ENCODE measurements around the gene SMAD9. TPM values are rescaled to one million over a fixed set of nuclear protein-coding genes. Genes with fewer than 3 reads are reported as not detected.

Gene SMAD9
- total and polyA plus RNA-seq, 9 of the 15 experiments (the other 6 are each of a cell fraction or from before 2014, with no cell fraction given): 0.02 to 0.08 (median 0.03) TPM; not detected in 4

DNA sequence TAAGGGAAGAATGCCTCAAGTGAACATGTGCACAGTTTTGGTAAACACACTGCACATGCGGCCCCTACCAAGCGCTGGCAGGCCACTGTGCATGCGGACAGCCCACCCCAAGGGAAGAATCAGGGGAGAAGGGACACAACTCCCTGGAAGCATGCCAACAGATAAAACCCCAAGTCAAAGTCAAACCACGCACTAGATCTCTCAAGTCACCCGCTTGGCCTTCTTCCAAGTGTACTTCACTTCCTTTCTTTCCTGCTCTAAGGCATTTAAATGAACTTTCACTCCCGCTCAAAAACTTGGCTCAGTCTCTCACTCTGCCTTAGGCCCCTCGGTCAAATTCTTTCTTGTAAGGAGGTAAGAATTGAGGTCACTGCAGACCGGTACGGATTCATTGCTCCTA is 105.6 kb downstream of the SMAD9 start (continued):
- TF ChIP-seq, protein P1, sequence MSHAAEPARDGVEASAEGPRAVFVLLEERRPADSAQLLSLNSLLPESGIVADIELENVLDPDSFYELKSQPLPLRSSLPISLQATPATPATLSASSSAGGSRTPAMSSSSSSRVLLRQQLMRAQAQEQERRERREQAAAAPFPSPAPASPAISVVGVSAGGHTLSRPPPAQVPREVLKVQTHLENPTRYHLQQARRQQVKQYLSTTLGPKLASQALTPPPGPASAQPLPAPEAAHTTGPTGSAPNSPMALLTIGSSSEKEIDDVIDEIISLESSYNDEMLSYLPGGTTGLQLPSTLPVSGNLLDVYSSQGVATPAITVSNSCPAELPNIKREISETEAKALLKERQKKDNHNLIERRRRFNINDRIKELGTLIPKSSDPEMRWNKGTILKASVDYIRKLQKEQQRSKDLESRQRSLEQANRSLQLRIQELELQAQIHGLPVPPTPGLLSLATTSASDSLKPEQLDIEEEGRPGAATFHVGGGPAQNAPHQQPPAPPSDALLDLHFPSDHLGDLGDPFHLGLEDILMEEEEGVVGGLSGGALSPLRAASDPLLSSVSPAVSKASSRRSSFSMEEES (CRISPR knock-in tag; IDR thresholded peaks at IDR 0.05): no peak
- TF ChIP-seq, protein P2, sequence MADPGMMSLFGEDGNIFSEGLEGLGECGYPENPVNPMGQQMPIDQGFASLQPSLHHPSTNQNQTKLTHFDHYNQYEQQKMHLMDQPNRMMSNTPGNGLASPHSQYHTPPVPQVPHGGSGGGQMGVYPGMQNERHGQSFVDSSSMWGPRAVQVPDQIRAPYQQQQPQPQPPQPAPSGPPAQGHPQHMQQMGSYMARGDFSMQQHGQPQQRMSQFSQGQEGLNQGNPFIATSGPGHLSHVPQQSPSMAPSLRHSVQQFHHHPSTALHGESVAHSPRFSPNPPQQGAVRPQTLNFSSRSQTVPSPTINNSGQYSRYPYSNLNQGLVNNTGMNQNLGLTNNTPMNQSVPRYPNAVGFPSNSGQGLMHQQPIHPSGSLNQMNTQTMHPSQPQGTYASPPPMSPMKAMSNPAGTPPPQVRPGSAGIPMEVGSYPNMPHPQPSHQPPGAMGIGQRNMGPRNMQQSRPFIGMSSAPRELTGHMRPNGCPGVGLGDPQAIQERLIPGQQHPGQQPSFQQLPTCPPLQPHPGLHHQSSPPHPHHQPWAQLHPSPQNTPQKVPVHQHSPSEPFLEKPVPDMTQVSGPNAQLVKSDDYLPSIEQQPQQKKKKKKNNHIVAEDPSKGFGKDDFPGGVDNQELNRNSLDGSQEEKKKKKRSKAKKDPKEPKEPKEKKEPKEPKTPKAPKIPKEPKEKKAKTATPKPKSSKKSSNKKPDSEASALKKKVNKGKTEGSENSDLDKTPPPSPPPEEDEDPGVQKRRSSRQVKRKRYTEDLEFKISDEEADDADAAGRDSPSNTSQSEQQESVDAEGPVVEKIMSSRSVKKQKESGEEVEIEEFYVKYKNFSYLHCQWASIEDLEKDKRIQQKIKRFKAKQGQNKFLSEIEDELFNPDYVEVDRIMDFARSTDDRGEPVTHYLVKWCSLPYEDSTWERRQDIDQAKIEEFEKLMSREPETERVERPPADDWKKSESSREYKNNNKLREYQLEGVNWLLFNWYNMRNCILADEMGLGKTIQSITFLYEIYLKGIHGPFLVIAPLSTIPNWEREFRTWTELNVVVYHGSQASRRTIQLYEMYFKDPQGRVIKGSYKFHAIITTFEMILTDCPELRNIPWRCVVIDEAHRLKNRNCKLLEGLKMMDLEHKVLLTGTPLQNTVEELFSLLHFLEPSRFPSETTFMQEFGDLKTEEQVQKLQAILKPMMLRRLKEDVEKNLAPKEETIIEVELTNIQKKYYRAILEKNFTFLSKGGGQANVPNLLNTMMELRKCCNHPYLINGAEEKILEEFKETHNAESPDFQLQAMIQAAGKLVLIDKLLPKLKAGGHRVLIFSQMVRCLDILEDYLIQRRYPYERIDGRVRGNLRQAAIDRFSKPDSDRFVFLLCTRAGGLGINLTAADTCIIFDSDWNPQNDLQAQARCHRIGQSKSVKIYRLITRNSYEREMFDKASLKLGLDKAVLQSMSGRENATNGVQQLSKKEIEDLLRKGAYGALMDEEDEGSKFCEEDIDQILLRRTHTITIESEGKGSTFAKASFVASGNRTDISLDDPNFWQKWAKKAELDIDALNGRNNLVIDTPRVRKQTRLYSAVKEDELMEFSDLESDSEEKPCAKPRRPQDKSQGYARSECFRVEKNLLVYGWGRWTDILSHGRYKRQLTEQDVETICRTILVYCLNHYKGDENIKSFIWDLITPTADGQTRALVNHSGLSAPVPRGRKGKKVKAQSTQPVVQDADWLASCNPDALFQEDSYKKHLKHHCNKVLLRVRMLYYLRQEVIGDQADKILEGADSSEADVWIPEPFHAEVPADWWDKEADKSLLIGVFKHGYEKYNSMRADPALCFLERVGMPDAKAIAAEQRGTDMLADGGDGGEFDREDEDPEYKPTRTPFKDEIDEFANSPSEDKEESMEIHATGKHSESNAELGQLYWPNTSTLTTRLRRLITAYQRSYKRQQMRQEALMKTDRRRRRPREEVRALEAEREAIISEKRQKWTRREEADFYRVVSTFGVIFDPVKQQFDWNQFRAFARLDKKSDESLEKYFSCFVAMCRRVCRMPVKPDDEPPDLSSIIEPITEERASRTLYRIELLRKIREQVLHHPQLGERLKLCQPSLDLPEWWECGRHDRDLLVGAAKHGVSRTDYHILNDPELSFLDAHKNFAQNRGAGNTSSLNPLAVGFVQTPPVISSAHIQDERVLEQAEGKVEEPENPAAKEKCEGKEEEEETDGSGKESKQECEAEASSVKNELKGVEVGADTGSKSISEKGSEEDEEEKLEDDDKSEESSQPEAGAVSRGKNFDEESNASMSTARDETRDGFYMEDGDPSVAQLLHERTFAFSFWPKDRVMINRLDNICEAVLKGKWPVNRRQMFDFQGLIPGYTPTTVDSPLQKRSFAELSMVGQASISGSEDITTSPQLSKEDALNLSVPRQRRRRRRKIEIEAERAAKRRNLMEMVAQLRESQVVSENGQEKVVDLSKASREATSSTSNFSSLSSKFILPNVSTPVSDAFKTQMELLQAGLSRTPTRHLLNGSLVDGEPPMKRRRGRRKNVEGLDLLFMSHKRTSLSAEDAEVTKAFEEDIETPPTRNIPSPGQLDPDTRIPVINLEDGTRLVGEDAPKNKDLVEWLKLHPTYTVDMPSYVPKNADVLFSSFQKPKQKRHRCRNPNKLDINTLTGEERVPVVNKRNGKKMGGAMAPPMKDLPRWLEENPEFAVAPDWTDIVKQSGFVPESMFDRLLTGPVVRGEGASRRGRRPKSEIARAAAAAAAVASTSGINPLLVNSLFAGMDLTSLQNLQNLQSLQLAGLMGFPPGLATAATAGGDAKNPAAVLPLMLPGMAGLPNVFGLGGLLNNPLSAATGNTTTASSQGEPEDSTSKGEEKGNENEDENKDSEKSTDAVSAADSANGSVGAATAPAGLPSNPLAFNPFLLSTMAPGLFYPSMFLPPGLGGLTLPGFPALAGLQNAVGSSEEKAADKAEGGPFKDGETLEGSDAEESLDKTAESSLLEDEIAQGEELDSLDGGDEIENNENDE (IDR thresholded peaks at IDR 0.05; ENCODE audit: low read depth, low read length): no peak
- TF ChIP-seq, protein P3, sequence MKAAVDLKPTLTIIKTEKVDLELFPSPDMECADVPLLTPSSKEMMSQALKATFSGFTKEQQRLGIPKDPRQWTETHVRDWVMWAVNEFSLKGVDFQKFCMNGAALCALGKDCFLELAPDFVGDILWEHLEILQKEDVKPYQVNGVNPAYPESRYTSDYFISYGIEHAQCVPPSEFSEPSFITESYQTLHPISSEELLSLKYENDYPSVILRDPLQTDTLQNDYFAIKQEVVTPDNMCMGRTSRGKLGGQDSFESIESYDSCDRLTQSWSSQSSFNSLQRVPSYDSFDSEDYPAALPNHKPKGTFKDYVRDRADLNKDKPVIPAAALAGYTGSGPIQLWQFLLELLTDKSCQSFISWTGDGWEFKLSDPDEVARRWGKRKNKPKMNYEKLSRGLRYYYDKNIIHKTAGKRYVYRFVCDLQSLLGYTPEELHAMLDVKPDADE (conservative IDR thresholded peaks at IDR 0.05; ENCODE audit: control insufficient read depth, low read depth, low read length): no peak
- TF ChIP-seq NCOA4 (IDR thresholded peaks at IDR 0.05; ENCODE audit: partially characterized antibody): no peak
- TF ChIP-seq YY1 (IDR thresholded peaks at IDR 0.05; ENCODE audit: borderline replicate concordance in 1 of 3, control insufficient read depth in 1 of 3, extremely low read depth in 1 of 3, insufficient read depth in 3 of 3, insufficient read length in 1 of 3, insufficient replicate concordance in 2 of 3, low read depth in 1 of 3, low read length in 2 of 3): no peak
- no peak for TF ChIP-seq DACH1 (IDR thresholded peaks at IDR 0.05; ENCODE audit: partially characterized antibody)
- no peak for TF ChIP-seq HMGN3 (IDR thresholded peaks at IDR 0.05; ENCODE audit: borderline replicate concordance, extremely low read depth, insufficient read length, low read depth, low read length)
- peak; percentile 23; the same call in 1 of the 2 replicates for TF ChIP-seq EP300 (IDR thresholded peaks at IDR 0.05; ENCODE audit: low read length)
- TF ChIP-seq ZNF232 (CRISPR knock-in tag; IDR thresholded peaks at IDR 0.05): no peak
- TF ChIP-seq, protein P4, sequence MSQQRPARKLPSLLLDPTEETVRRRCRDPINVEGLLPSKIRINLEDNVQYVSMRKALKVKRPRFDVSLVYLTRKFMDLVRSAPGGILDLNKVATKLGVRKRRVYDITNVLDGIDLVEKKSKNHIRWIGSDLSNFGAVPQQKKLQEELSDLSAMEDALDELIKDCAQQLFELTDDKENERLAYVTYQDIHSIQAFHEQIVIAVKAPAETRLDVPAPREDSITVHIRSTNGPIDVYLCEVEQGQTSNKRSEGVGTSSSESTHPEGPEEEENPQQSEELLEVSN (IDR thresholded peaks at IDR 0.05; ENCODE audit: borderline replicate concordance in 1 of 2, extremely low read depth in 1 of 2, insufficient read depth in 1 of 2, insufficient read length in 1 of 2, low read depth in 1 of 2, low read length in 1 of 2, poor library complexity in 1 of 2, severe bottlenecking in 1 of 2): peak in 1 of 2 experiments; percentile 54

Data from K562 (cell line).